ENCODE data around the gene PSAT1. TPM values are rescaled to one million over a fixed set of nuclear protein-coding genes. Genes with fewer than 3 reads are reported as not detected.

The PSAT1 gene
- total and polyA plus RNA-seq, 2 donors from 2014 or later, result 22.4 to 141 TPM

DNA sequence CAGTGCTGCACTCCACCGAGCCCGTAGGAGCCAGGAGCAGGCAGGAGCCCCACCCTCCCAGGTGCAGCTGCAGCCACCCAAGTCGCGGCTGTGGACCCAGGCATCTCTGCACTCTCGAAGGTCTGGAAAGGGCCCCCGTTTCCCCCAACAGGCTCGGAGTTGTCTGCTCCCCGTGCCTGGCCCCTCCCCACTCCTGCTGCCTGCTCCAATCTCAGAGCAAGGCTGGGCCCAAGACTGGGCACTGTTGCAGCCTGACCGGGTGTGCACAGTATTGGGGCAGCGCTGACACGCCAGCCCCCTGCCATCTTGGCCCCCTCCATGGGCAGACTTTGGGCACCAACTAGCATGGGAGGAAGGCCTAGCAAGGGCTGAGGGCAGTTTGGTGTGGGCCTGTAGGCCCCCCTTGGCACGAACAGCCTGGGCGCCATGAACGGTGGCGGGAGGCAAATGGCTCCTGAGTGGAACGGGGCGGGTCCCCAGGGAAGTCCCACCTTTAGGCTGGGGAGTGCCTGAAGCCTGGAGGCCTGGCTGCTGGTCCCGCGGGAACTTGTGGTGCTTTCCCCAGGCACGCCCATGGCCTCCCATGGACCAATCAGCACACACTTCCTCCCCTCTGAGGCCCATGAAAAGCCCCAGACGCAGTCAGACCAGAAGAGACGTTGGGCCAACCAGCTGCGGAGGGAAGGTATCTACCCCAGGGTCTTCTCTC lies 60.4 kb downstream of the PSAT1 start:
- peaks cover 0 to 7% (median 0%) of the 10 kb centered on the region in 3 donors for H3K4me1 ChIP-seq (ENCODE audit: control insufficient read depth in 2 of 3, insufficient read depth in 2 of 3, low read depth in 1 of 3, low read length in 3 of 3)
- no peaks in the 10 kb centered on the region for H3K27me3 ChIP-seq (ENCODE audit: control insufficient read depth, insufficient read depth, low read length)
- TF ChIP-seq CTCF (IDR thresholded peaks at IDR 0.05; ENCODE audit: borderline replicate concordance, extremely low read depth, insufficient read depth), result no peak
- H3K9me3 ChIP-seq (ENCODE audit: control insufficient read depth in 2 of 3, insufficient read depth in 1 of 3, low read length in 3 of 3), result no peaks in the 10 kb centered on the region
- no peak for DNase-seq
- FAIRE-seq, result no peak
- H3K9ac ChIP-seq (ENCODE audit: low read length in 3 of 3), result no peak overlapping the region
- intact Hi-C loops (cut with DNase I), result no loop called here
- H3K4me3 ChIP-seq (ENCODE audit: low read length in 3 of 3), result no peak overlapping the region
- H3K36me3 ChIP-seq (ENCODE audit: control insufficient read depth in 2 of 3, insufficient read depth in 3 of 3, low read length in 3 of 3), result no peaks in the 10 kb centered on the region
- no peak overlapping the region for H3K27ac ChIP-seq (ENCODE audit: low read depth in 2 of 2, low read length in 2 of 2)

DNA sequence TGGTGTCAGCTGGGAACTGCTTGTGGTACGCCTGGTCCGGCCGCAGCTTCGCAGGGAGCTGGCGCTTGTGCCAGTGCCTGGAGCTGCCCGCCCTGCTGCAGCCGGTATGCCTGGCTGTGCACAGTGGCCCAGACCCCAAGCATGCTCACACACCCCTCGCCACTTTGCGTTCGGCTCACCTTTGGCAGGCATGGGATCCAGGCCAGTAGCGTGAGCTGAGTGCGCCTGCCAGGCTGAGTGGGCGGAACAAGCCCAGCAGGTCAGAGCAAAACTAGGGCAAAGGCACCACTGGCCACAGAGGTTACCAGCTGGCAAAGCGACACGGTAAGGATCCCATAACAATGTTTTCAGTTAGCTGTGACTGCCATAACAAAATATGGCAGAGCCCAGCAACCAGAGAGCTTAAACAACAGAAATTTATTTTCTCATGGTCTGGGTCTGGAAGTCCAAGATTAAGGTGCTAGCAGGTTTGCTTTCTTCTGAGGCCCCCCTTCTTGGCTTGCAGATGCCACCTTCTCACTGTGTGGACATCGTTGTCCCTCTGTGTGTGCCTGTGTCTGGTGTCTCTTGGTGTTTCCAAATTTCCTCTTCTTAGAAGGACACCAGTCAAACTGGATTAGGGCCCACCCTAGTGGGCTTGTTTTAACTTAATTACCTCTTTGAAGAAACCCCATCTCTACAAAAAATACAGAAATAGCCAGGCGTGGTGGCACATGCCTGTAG lies 61.6 kb downstream of the PSAT1 start:
- no peak overlapping the region for H3K27ac ChIP-seq (ENCODE audit: low read depth in 2 of 2, low read length in 2 of 2)
- no peak overlapping the region for H3K4me3 ChIP-seq (ENCODE audit: low read length in 3 of 3)
- H3K9me3 ChIP-seq (ENCODE audit: control insufficient read depth in 2 of 3, insufficient read depth in 1 of 3, low read length in 3 of 3), result no peaks in the 10 kb centered on the region
- no peak for TF ChIP-seq CTCF (IDR thresholded peaks at IDR 0.05; ENCODE audit: borderline replicate concordance, extremely low read depth, insufficient read depth)
- DNase-seq (no peak), FAIRE-seq (no peak)
- no peaks in the 10 kb centered on the region for H3K36me3 ChIP-seq (ENCODE audit: control insufficient read depth in 2 of 3, insufficient read depth in 3 of 3, low read length in 3 of 3)
- peaks cover 0 to 7% (median 0%) of the 10 kb centered on the region in 3 donors for H3K4me1 ChIP-seq (ENCODE audit: control insufficient read depth in 2 of 3, insufficient read depth in 2 of 3, low read depth in 1 of 3, low read length in 3 of 3)
- intact Hi-C loops (cut with DNase I), result no loop called here
- no peaks in the 10 kb centered on the region for H3K27me3 ChIP-seq (ENCODE audit: control insufficient read depth, insufficient read depth, low read length)
- H3K9ac ChIP-seq (ENCODE audit: low read length in 3 of 3), result no peak overlapping the region

- H3K4me3 ChIP-seq (ENCODE audit: low read length in 3 of 3), result no peak overlapping the region
- H3K27ac ChIP-seq (ENCODE audit: low read depth in 2 of 2, low read length in 2 of 2), result no peak overlapping the region
- H3K4me1 ChIP-seq (ENCODE audit: control insufficient read depth in 2 of 3, insufficient read depth in 2 of 3, low read depth in 1 of 3, low read length in 3 of 3), result peaks cover 0 to 7% (median 0%) of the 10 kb centered on the region in 3 donors
- no peak for DNase-seq
- no peak overlapping the region for H3K9ac ChIP-seq (ENCODE audit: low read length in 3 of 3)
- no peaks in the 10 kb centered on the region for H3K36me3 ChIP-seq (ENCODE audit: control insufficient read depth in 2 of 3, insufficient read depth in 3 of 3, low read length in 3 of 3)
- TF ChIP-seq CTCF (IDR thresholded peaks at IDR 0.05; ENCODE audit: borderline replicate concordance, extremely low read depth, insufficient read depth), result no peak
- intact Hi-C loops (cut with DNase I), result no loop called here
- no peaks in the 10 kb centered on the region for H3K27me3 ChIP-seq (ENCODE audit: control insufficient read depth, insufficient read depth, low read length)
- no peaks in the 10 kb centered on the region for H3K9me3 ChIP-seq (ENCODE audit: control insufficient read depth in 2 of 3, insufficient read depth in 1 of 3, low read length in 3 of 3)
- FAIRE-seq, result no peak
These were observed 66.3 kb downstream of the PSAT1 start for GRCh38 chr9:78363221-78363620.

Data from kidney (tissue), 14 donors.